Left colon (tissue), 2 donors: ENCODE measurements around the gene IMPG1. TPM values are rescaled to one million over a fixed set of nuclear protein-coding genes. Genes with fewer than 3 reads are reported as not detected.

Source experiments
- ATAC-seq: fragments of 200-7000 bp; cut with Tn5 transposase; one replicate; pipeline ENCODE4 v1.9.1; 2020; ENCODE audit warnings: mild to moderate bottlenecking, moderate library complexity
- DNase-seq, 2 donors: peaks; one replicate each; pipeline ENCODE4 v3.0.0-alpha.2; 2020
- intact Hi-C, 2 donors: fragments of 100-400 bp; cut with DNase I in 1 of 2; cut with micrococcal nuclease in 1 of 2; formaldehyde crosslinking; loops; one replicate each; pipeline versions ENCODE4 v1.11.2 to v1.14.0; 2022; cut with DNase I, micrococcal nuclease
- long read RNA-seq: library from polyadenylated mRNA; unstranded; transcript quantifications from one replicate; pipeline ENCODE4 v2.0.0, GENCODE V29; 2021
- total RNA-seq, 2 donors: library from RNA; stranded (reverse); fragmentation: NEBNext Ultra II Directional; extraction: Animal tissue kit (Norgen Biotek cat#: 25700); gene quantifications; one replicate each; pipeline ENCODE4 v1.2.1, GENCODE V29; 2021
- donor health status: DM: no; HTN: no; CAD: no.
- donor health status: DM: yes; HTN: yes; CAD: no.

Gene IMPG1
- not detected for total RNA-seq
- long read RNA-seq: 0 reads

- ATAC-seq (no peak), DNase-seq (no peak)
- intact Hi-C loops: no loop called here
Observed at GRCh38 chr6:76072562-76072961, at the start of gene IMPG1. IMPG1 (minus strand) TSS chr6:76072662; CDS start chr6:76072488, 174 bp downstream.

- DNase-seq: no peak
- no peak for ATAC-seq
- intact Hi-C loops: no loop called here
Observed at GRCh38 chr6:76120302-76120701, 47.8 kb upstream of the IMPG1 start.

GRCh38 chr6:76073281-76073680 is 819 bp upstream of the IMPG1 start:
- no peak for ATAC-seq
- intact Hi-C loops: no loop called here
- no peak for DNase-seq

GRCh38 chr6:76057469-76057868 is 15.0 kb downstream of the IMPG1 start:
- no peak for ATAC-seq
- intact Hi-C loops: no loop called here
- DNase-seq: no peak

DNA sequence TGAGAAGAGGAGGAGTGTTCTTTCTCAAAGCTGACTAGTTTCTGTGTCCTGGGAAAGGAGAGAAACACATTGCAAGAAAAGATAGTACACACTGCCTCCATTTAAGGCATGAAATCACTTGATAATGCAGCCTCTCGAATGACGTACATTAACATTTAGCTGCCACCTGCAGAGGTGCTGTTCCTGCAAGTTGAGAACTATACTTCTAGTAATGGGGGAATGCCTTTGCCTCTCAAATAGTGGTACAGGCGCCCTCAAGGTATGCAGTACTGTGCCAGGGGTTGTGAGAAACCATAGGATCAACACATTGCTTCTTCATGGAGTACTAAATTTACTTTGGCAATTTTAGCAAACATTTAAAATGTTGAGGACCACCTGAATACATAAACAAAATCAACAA is 20.1 kb downstream of the IMPG1 start:
- ATAC-seq (no peak), DNase-seq (no peak)
- intact Hi-C loops: no loop called here

DNA sequence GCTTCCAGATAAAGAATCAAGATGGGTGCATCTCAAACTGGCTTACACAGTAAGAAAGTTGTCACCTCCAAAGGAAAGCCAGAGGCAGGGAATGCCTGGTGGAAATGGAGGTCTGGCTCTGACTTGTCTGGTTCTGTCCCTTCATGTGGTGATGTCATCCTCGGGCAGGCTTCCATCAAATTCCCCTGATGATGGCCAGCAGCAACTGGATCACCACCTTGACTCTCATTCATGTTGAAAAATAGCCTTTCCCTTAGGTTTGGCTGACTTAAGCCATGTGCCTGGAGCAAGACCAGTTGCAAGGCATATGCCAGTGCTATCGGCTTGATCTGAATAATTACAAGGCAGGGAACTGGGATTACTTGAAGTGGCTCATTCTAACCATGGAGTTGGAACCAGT is 28.8 kb downstream of the IMPG1 start:
- no peak for ATAC-seq
- no peak for DNase-seq
- intact Hi-C loops: no loop called here

DNA sequence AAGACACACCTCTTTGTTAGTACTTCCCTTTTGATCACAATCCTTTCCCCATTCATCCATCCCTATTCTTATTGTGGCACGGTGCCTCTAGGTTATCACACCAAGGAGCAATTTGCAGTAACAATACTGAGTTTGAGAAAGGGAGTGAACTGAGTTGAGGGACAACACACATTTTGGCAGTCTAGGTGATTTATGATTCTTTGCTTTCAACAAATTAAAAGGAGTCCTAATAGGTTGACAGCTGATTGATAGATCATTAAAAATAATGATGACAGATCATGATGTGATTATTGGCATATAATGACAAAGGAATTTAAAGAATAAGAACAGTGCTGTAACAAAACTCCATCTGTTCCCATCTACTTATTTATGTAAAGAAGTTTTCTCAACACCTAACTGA is 36.7 kb downstream of the IMPG1 start:
- ATAC-seq (no peak), DNase-seq (no peak)
- intact Hi-C loops: no loop called here

- DNase-seq: no peak
- no peak for ATAC-seq
- intact Hi-C loops: no loop called here
Observed at GRCh38 chr6:76026101-76026500, 46.4 kb downstream of the IMPG1 start.

- no peak for DNase-seq
- intact Hi-C loops: no loop called here
- no peak for ATAC-seq
Observed at GRCh38 chr6:76014626-76015530, 57.6 kb downstream of the IMPG1 start.

GRCh38 chr6:76004202-76004601 is 68.3 kb downstream of the IMPG1 start:
- intact Hi-C loops: no loop called here
- no peak for ATAC-seq
- no peak for DNase-seq

DNA sequence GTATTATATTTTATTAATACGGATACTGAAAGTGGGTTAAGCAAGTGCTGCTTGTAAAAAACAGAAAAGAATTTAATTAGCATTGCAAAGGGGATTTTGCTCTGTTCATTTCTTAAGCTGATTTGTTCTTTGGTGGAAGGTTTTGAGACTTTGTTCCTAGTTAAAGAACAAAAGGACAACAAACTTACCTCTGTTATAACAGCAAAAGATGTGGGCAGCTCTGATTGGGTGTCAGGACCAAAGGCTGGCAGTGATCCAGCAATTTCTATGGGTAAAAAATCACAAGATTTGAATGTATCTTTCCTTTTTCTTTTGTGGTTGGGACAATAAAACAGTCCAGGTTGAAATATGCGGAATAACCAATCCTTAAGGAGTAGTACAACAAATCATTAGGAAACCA is 68.8 kb downstream of the IMPG1 start:
- no peak for DNase-seq
- no peak for ATAC-seq
- intact Hi-C loops: no loop called here

- intact Hi-C loops: no loop called here
- ATAC-seq (no peak), DNase-seq (no peak)
Observed at GRCh38 chr6:76003113-76003512, 69.3 kb downstream of the IMPG1 start.

- no peak for DNase-seq
- no peak for ATAC-seq
- intact Hi-C loops: no loop called here
Observed at GRCh38 chr6:76000629-76001028, 71.8 kb downstream of the IMPG1 start.

- intact Hi-C loops: no loop called here
- ATAC-seq: no peak
- no peak for DNase-seq
Observed at GRCh38 chr6:75997696-75998095, 74.8 kb downstream of the IMPG1 start.

- intact Hi-C loops: no loop called here
- no peak for ATAC-seq
Observed at GRCh38 chr6:75993236-75994162, 79.0 kb downstream of the IMPG1 start.

DNA sequence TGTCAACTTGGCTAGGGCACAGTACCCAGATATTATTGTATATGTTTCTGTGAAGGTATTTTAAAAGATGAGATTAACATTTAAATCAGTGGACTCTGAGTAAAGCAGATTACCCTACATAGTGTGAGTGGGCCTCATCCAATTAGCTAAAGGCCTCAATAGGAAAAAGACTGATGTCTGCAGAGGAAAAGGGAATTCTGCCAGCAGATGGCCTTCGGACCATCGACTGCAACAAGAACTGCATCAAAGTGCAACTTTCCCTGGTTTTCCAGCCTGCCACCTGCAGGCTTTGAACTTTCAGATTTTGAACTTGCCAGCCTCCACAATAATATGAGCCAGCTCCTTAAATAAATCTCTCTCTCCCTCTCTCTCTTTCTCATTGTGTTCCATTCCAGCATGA is 80.5 kb downstream of the IMPG1 start:
- no peak for ATAC-seq
- DNase-seq: no peak
- intact Hi-C loops: no loop called here

More at GRCh38 chr6:75993236-75994162, 79.0 kb downstream of the IMPG1 start:
- DNase-seq: no peak

GRCh38 chr6:75986935-75987334 is 85.5 kb downstream of the IMPG1 start:
- intact Hi-C loops: no loop called here
- no peak for ATAC-seq
- no peak for DNase-seq

DNA sequence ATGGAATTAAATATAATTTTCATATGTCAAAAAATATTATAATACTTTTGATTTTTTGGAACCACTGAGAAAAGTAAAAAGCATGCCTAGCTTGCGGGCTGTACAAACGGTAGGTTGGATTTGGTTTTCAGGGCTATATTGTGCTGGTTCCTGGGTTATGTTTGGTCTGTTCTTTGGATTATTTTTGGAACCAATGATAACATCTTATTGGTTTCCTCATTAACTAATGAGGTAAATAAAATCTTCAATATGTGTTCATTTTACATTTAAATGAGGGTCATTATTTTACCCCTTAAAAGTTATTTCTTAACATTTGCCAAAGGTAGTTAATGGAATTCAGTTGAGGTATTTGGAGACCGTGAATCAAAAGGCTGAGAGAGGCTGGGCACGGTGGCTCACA is 96.6 kb downstream of the IMPG1 start:
- ATAC-seq (no peak), DNase-seq (no peak)
- intact Hi-C loops: no loop called here

DNA sequence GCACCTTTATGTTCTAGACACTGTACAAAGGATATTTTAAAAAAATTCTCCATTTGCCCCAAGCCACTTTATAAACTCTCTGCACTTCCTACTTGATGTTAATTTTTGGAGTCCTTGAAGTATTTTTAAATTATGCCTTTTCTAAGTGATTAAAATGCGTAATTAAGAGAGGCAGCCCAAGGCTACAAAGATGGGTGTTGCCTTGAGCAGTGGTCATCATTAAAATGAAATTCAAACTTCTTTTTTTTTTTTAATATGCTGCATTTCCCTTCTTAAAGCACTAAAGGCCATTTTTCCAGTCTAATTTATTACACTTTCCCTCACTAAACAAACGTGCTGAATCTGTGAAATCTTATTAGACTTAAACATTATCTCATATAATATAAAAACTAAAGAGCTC is 102.4 kb downstream of the IMPG1 start:
- DNase-seq (no peak), ATAC-seq (no peak)
- intact Hi-C loops: no loop called here

- intact Hi-C loops: no loop called here
- DNase-seq: no peak
Observed at GRCh38 chr6:75968143-75968542, 104.3 kb downstream of the IMPG1 start.

More at GRCh38 chr6:75968143-75968542, 104.3 kb downstream of the IMPG1 start:
- no peak for ATAC-seq
